ENCODE measurements around the gene MEGF6. TPM values are rescaled to one million over a fixed set of nuclear protein-coding genes. Genes with fewer than 3 reads are reported as not detected.

Gene MEGF6
- total RNA-seq, 1 experiment from 2014 or later = 21.3 TPM

GRCh38 chr1:3472088-3472850, 139.0 kb downstream of the MEGF6 start:
- no peak for DNase-seq
- no peaks in the 10 kb centered on the region for H3K79me1 ChIP-seq (ENCODE audit: insufficient read depth, low read depth, low read length, poor library complexity, severe bottlenecking)
- no peaks in the 10 kb centered on the region for H3K27me3 ChIP-seq (ENCODE audit: insufficient read depth, low read length)
- Mint-ChIP-seq H3K4me3 (peak overlapping the region; percentile 26 to 32; a peak in 1 of 5 replicates), H3K4me1 (peaks cover 13 to 16% of the 10 kb centered on the region in 2 experiments), H3K36me3 (ENCODE audit: insufficient read depth in 1 of 3, low read depth in 3 of 3) (peaks cover 4 to 29% (median 21%) of the 10 kb centered on the region in 3 experiments; a peak in 5 of 7 replicates), H3K9me3 (no peaks in the 10 kb centered on the region), H3K27me3 (ENCODE audit: low read depth) (no peaks in the 10 kb centered on the region), H3K27ac (peak overlapping the region; percentile 47 to 89 (median 89); a peak in 5 of 7 replicates)
- WGBS (ENCODE audit: extremely low coverage, insufficient read length, low lambda C conversion rate) = no CpG with 5 or more reads among the region's 25 CpGs
- no peak overlapping the region for H2BK12ac ChIP-seq (ENCODE audit: insufficient read length, low read depth, low read length)
- H3K14ac ChIP-seq (ENCODE audit: insufficient read depth, low read length) = peak overlapping the region; percentile 16; the same call in 1 of the 2 replicates
- no peak overlapping the region for H2AK5ac ChIP-seq (ENCODE audit: insufficient read length, low read length)
- TF ChIP-seq CTCF (conservative IDR thresholded peaks at IDR 0.05) = 0 out of 3 replicates have a peak, but pooled peaks have one; percentile 23
- H2BK15ac ChIP-seq (ENCODE audit: low read depth, low read length) = no peak overlapping the region
- no peak overlapping the region for H2BK5ac ChIP-seq (ENCODE audit: insufficient read length, low read length)
- no peak overlapping the region for H2BK120ac ChIP-seq (ENCODE audit: low read depth, low read length, poor library complexity, severe bottlenecking)
- H3K79me2 ChIP-seq (ENCODE audit: insufficient read depth, low read length) = no peaks in the 10 kb centered on the region
- peak overlapping the region; percentile 15 for H3K18ac ChIP-seq (ENCODE audit: insufficient read length, low read depth, low read length)
- no peak overlapping the region for H2BK20ac ChIP-seq (ENCODE audit: low read depth, low read length, poor library complexity, severe bottlenecking)
- H4K5ac ChIP-seq (ENCODE audit: insufficient read length, low read depth, low read length) = no peak overlapping the region
- H3K4me2 ChIP-seq (ENCODE audit: insufficient read depth, insufficient read length, low read length) = no peak overlapping the region
- H3K9ac ChIP-seq (ENCODE audit: extremely low read depth, insufficient read length, low read length) = no peak overlapping the region
- H3K23ac ChIP-seq (ENCODE audit: insufficient read length, low read depth, low read length) = no peak overlapping the region
- peaks cover 5% of the 10 kb centered on the region; the same call in 1 of the 2 replicates for H3K4me1 ChIP-seq (ENCODE audit: insufficient read depth, low read length)
- H3K27ac ChIP-seq (ENCODE audit: insufficient read length, low read depth, low read length) = no peak overlapping the region
- no peaks in the 10 kb centered on the region for H3K23me2 ChIP-seq (ENCODE audit: insufficient read length, low read depth, low read length, poor library complexity, severe bottlenecking)
- no peak overlapping the region for H2AFZ ChIP-seq (ENCODE audit: low read length)
- H4K20me1 ChIP-seq (ENCODE audit: control insufficient read depth, insufficient read depth, insufficient read length) = peaks cover 4% of the 10 kb centered on the region
- H4K8ac ChIP-seq (replicated peaks; ENCODE audit: insufficient read length, low read depth, low read length) = no peak overlapping the region
- no peak overlapping the region for H3K4ac ChIP-seq (ENCODE audit: low read depth, low read length)
- H4K91ac ChIP-seq (ENCODE audit: insufficient read length, low read depth, low read length) = no peak overlapping the region
- H3K56ac ChIP-seq (ENCODE audit: insufficient read length, low read depth, low read length) = no peak overlapping the region
- no peak overlapping the region for H3T11ph ChIP-seq (ENCODE audit: low read length)
- H3K9me3 ChIP-seq (ENCODE audit: control insufficient read depth, low read depth, low read length) = no peaks in the 10 kb centered on the region
